DOHH2 (cell line): ENCODE measurements around the gene RNF213.

Experiments used
- H3F3A ChIP-seq: fragments of 200-600 bp; sonication (generic), shearing (Covaris generic); 2 replicates; pipeline ENCODE4 v1.6.0; 2016; ENCODE audit warnings: antibody characterized with exemption, mild to moderate bottlenecking; ENCODE audit not compliant: control insufficient read depth, insufficient read depth
- H3K27ac ChIP-seq: fragments of 200-600 bp; sonication (generic); 2 replicates; pipeline ENCODE4 v1.5.1; 2014; ENCODE audit warnings: low read depth, mild to moderate bottlenecking, low read length, moderate library complexity
- H3K27me3 ChIP-seq: fragments of 200-600 bp; sonication (generic); 2 replicates; pipeline ENCODE4 v1.6.1; 2014; ENCODE audit warnings: mild to moderate bottlenecking, low read length, mixed read lengths; ENCODE audit not compliant: control insufficient read depth
- H3K36me3 ChIP-seq: fragments of 200-600 bp; sonication (generic); 2 replicates; pipeline ENCODE4 v1.6.1; 2014; ENCODE audit warnings: mild to moderate bottlenecking, low read length, moderate library complexity, mixed read lengths; ENCODE audit not compliant: control insufficient read depth
- H3K4me1 ChIP-seq: fragments of 200-600 bp; sonication (generic); 2 replicates; pipeline ENCODE4 v1.6.1; 2014; ENCODE audit warnings: mild to moderate bottlenecking, low read length, mixed read lengths; ENCODE audit not compliant: control insufficient read depth
- H3K4me2 ChIP-seq: fragments of 200-600 bp; sonication (generic); 2 replicates; pipeline ENCODE4 v1.6.0; 2014; ENCODE audit warnings: mild to moderate bottlenecking, low read length, moderate library complexity
- H3K4me3 ChIP-seq: fragments of 200-600 bp; sonication (generic); 2 replicates; pipeline ENCODE4 v1.5.1; 2014; ENCODE audit warnings: mild to moderate bottlenecking, low read length, mixed read lengths
- H3K79me2 ChIP-seq: fragments of 200-600 bp; sonication (generic); 2 replicates; pipeline ENCODE4 v1.6.1; 2014; ENCODE audit warnings: mild to moderate bottlenecking, low read length, mixed read lengths; ENCODE audit not compliant: control insufficient read depth
- H3K9me2 ChIP-seq: fragments of 200-600 bp; sonication (generic); replicated peaks from 2 replicates; pipeline ENCODE4 v1.6.1; 2014; ENCODE audit warnings: mild to moderate bottlenecking, low read length, mixed read lengths; ENCODE audit not compliant: control insufficient read depth
- H3K9me3 ChIP-seq: fragments of 200-600 bp; sonication (generic); 2 replicates; pipeline ENCODE4 v1.6.1; 2014; ENCODE audit warnings: antibody characterized with exemption, low read length, mixed read lengths; ENCODE audit not compliant: control insufficient read depth, insufficient read depth
- H4K20me1 ChIP-seq: fragments of 200-600 bp; sonication (generic); 2 replicates; pipeline ENCODE4 v1.6.0; 2014; ENCODE audit warnings: low read depth, mild to moderate bottlenecking, antibody characterized with exemption, low read length, moderate library complexity; ENCODE audit not compliant: control insufficient read depth, insufficient read depth
- CTCF ChIP-seq: fragments of 200-600 bp; sonication (generic); IDR thresholded peaks from one replicate; pipeline ENCODE4 v1.5.1; 2014; ENCODE audit warnings: antibody characterized with exemption, mild to moderate bottlenecking, low read depth, low read length; ENCODE audit not compliant: poor library complexity, severe bottlenecking
- EZH2phosphoT487 ChIP-seq: fragments of 200-600 bp; sonication (generic); IDR thresholded peaks from 2 replicates; pipeline ENCODE4 v1.6.1; 2017; ENCODE audit warnings: borderline replicate concordance, mild to moderate bottlenecking, antibody characterized with exemption, low read length, moderate library complexity, mixed read lengths

RNF213 gene

GRCh38 chr17:80416940-80417293 is 156.3 kb downstream of the RNF213 start:
- peaks cover 17% of the 10 kb centered on the region for H3K27me3 ChIP-seq
- H4K20me1 ChIP-seq: no peaks in the 10 kb centered on the region
- H3F3A ChIP-seq: no peaks in the 10 kb centered on the region
- no peak overlapping the region for H3K27ac ChIP-seq
- no peaks in the 10 kb centered on the region for H3K9me2 ChIP-seq
- peaks cover 16% of the 10 kb centered on the region for H3K4me1 ChIP-seq
- H3K79me2 ChIP-seq: peaks cover 3% of the 10 kb centered on the region; the same call in 1 of the 2 replicates
- TF ChIP-seq CTCF (no peak), EZH2phosphoT487 (no peak)
- H3K9me3 ChIP-seq: no peaks in the 10 kb centered on the region
- no peak overlapping the region for H3K4me2 ChIP-seq
- no peak overlapping the region for H3K4me3 ChIP-seq
- no peaks in the 10 kb centered on the region for H3K36me3 ChIP-seq

GRCh38 chr17:80418589-80418988 is 157.9 kb downstream of the RNF213 start:
- Histone ChIP-seq H3K4me3 (no peak overlapping the region), H3F3A (no peaks in the 10 kb centered on the region), H3K36me3 (no peaks in the 10 kb centered on the region), H3K4me1 (peaks cover 16% of the 10 kb centered on the region), H3K9me2 (no peaks in the 10 kb centered on the region), H3K79me2 (peaks cover 3% of the 10 kb centered on the region; the same call in 1 of the 2 replicates), H3K9me3 (no peaks in the 10 kb centered on the region), H3K4me2 (no peak overlapping the region), H3K27ac (no peak overlapping the region), H4K20me1 (no peaks in the 10 kb centered on the region), H3K27me3 (peaks cover 16% of the 10 kb centered on the region)
- TF ChIP-seq CTCF: no peak

- Histone ChIP-seq H3K27me3 (peaks cover 14% of the 10 kb centered on the region), H3K36me3 (no peaks in the 10 kb centered on the region), H3K79me2 (peaks cover 3% of the 10 kb centered on the region; the same call in 1 of the 2 replicates), H3K4me1 (peaks cover 19% of the 10 kb centered on the region), H4K20me1 (no peaks in the 10 kb centered on the region), H3K27ac (no peak overlapping the region), H3K9me2 (no peaks in the 10 kb centered on the region), H3K9me3 (no peaks in the 10 kb centered on the region), H3K4me2 (no peak overlapping the region), H3F3A (no peaks in the 10 kb centered on the region), H3K4me3 (no peak overlapping the region)
- no peak for TF ChIP-seq CTCF
- TF ChIP-seq EZH2phosphoT487: no peak
Observed at GRCh38 chr17:80419255-80419654, 158.6 kb downstream of the RNF213 start.
